GM15510 (cell line): Measurements from ENCODE around the gene FAM187B.

Experiments used
- POLR2A ChIP-seq: IDR thresholded peaks from 3 replicates; pipeline ENCODE4 v1.6.1; 2011; ENCODE audit warnings: borderline replicate concordance; ENCODE audit not compliant: insufficient read length; ENCODE audit errors: extremely low read depth

Gene FAM187B

GRCh38 chr19:35225951-35226350, 2.6 kb downstream of the FAM187B start:
- no peak for TF ChIP-seq POLR2A

GRCh38 chr19:35224681-35225571, 3.6 kb downstream of the FAM187B start:
- TF ChIP-seq POLR2A: no peak

DNA sequence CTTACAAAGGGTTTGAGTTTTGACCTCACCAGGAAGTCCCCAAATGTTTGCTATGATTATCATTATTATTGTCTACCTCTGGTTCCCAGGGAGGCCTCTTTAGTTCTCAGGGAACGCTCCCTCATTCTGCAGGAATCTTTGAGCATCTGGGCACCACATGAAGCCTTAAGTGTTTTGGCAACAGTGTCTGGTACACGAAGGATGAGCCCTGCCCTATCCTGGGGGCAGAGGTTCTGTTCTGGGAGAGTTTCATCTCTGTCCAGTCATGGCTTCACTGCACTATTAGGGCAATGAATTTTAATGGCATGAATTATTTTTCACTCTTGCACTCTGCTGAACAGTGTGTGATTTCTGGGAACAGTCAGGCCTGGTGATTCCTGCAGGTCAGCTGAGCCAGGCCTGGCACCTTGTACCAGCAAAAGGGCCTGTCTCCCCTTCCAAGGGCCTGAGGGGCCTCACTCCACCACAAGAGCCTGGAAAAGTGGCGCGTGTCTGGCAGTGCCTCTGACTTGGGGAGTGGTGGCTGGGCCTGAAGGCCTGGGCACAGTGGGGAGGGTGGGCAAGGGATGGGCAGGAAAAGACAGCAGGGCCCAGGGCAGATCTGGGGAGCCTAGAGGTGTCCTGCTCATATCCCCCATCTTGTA, 4.6 kb downstream of the FAM187B start:
- TF ChIP-seq POLR2A: no peak

DNA sequence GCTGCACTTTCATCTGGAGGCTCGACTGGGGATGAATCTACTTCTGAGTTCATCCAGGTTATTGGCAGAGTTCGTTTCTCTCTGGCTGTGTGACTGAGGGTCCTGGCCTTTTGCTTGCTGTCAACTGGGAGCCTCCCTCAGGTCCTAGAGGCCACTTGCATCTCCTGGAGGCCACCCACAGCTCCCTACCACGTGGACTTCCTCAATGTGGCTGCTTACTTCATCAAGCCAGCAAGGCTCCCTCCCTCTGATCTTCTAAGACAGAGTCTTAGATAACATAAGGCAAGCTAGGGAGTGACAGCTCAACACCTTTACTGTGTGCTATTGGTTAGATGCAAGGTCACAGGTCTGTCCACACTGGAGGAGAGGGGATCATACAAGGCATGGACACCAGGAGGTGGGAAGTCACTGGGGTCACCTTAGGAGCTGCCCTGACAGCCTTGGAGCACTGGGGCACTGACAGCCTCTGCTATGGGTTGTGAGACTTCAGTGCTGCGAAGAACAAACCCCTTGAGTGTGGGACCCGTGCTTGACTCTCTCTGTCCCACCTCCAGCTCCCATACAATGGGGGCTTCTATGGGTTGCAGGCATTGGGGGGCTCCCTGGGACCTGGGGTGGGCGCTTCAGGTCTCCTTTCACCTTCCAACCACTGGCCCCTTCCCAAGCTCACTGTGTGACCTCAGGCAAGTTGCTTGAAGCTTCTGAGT, 5.3 kb downstream of the FAM187B start:
- no peak for TF ChIP-seq POLR2A

DNA sequence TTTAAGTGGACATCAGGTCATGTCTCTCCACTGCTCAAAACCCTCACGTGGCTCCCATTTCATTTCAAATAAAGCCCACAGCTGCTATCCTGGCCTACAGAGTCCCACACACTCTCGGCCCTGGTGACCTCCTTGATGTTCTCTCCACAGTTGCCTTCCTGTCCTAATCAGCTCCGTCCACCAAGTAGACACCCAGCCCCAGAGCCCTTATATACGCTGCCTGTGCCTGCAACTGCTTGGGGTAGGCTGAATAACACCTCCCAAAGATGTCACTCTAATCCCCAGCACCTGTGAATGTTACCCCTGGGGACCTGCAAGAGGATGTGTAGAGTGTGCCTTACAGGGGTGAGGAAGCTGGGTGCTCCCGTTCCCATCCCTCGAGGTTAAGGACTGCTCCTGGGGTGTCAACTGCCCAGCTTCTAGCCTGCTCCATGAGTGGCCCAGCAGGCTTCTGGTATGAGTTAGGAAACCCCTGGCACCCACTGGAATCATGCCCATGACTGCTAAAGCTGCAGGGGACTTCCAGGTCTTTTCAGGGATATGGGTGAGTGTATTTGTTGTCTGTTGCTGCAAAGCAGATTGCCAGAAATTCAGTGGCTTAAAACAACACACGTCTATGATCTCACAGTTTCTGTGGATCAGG, 6.0 kb downstream of the FAM187B start:
- TF ChIP-seq POLR2A: no peak

DNA sequence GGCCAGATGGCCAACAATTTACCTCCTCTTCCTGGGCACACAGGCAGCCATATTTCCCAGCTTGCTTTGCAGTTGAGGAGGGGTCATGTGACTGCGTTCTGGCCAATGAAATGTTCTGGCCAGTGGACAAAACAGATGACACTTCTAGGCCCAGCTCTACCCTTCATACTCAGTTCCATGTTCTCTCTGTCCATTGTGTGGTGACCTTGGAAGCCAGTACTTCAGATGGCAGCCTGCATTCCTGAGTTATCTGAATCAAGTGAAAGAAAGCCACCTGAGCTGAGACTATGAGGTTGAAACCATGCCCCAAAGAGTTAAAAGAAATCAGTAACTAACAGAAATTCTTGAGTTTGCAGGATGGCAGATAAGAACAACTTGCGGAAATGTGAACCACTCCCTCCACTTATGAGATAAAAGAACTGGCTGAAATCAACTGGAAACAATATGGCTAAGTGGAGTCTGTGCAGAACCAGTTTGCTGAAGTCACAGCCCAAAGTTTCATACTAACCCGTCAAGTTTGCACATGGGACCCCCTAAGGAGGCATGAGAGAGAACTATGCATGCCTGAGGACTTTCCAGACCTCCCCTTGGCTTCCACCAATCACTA, 8.1 kb downstream of the FAM187B start:
- TF ChIP-seq POLR2A: no peak

DNA sequence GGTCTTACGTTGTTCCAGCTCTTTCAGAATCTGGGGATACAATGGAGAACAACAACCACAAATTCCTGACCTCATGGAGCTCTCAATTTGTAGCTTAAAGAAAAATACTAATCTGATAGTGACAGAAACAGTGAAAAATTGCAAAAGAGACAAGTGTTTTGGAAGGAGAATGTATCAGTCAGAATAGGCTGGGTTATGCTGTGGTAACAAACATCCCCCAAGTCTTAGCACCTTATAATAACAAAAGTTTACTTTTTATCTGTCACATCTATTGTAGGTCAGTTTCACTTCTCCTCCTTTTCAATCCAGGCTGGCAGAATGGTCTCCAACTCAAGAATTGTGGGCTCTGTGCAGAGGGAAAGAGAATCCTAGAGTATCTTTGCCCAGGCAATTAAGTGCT, 9.5 kb downstream of the FAM187B start:
- TF ChIP-seq POLR2A: no peak

GRCh38 chr19:35217649-35217990, 10.9 kb downstream of the FAM187B start:
- TF ChIP-seq POLR2A: no peak

GRCh38 chr19:35216833-35217648, 11.5 kb downstream of the FAM187B start:
- TF ChIP-seq POLR2A: no peak

DNA sequence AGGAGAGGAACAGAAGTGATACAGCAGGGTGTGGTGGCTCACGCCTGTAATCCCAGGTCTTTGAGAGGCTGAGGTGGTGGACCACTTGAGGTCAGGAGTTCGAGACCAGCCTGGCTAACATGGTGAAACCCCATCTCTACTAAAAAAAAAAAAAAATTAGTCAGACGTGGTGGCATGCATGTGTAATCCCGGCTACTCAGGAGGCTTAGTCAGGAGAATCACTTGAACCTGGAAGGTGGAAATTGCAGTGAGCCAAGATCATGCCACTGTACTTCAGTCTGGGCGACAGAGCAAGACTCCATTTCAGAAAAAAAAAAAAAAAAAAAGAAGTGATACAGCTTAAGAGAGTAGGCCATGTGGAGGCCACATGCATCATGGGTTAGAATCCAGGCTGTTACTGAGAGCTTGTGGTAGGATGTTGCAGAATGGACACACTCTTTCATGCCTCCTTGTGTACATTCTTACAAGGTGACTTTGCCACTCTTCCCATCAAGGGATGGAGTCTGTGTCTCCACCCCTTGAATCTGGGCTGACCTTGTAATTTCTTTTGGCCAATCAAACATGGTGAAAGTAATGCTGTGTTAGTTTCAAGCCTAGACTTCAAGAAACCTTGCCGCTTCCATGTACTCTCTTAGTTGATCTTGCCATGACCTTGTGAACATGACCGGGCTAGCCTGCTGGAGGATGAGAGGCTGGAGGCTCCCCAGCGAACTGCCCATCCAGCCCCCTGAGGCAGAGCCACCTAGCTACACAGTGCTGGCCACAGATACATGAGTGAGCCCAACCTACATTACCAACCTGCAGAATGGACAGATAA, 12.3 kb downstream of the FAM187B start:
- TF ChIP-seq POLR2A: no peak

GRCh38 chr19:35214766-35215422, 13.6 kb downstream of the FAM187B start:
- TF ChIP-seq POLR2A: no peak

DNA sequence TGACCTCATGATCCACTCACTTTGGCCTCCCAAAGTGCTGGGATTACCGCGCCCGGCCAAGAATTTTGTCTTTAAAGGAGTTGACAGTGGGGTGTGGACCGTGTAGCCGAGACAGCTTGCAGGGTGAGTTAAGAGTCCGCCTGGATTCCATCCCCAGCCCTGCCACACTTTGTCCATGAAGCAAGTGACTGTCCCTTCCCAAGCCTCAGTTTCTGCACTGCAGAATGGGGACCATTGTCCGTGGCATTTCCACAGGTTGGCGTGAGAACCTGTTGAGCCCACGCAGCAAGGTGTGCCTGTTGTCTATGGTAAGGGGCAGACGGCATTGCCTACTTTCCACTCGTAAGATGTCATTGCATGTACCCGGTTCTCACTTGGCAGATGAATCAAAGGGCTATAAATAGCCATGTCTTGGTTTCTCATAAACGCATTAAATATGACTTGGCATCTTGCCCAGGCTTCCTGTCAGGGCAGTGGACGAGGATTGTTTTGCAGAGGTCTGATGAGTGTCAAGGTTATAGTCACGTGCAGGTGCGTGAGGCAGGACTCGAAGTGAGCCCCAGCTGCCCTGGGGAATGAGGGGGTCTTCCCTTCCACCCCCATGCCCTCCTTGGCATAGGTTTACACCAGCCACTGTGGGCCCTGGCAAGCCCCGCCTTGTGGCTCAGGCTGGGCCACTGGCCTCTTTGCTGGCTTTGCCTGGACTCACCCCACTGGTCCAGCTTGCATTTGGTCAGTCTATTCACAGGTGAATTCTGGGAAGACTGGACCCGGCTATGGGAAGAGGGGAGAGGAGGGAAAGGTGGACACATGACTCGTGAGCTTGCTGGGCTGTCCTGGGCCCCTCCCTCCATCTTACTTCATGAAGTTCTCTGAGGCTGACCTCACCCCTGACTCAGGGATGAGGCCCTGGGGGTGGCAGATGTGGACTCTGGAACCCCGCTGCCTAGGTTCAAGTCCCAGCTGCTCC, 14.6 kb downstream of the FAM187B start:
- no peak for TF ChIP-seq POLR2A

- no peak for TF ChIP-seq POLR2A
These were observed 16.3 kb downstream of the FAM187B start for GRCh38 chr19:35212241-35212640.
